Omental fat pad (tissue), 4 donors: ENCODE measurements around the gene CHRNB2. TPM values are rescaled to one million over a fixed set of nuclear protein-coding genes. Genes with fewer than 3 reads are reported as not detected.
A peak's percentile ranks its signal among the peaks of the same experiment; 100 is the strongest.

ENCODE experiments used
- ATAC-seq: fragments of 150-250 bp; one replicate; pipeline ENCODE4 v1.9.1; 2016; ENCODE audit warnings: mild to moderate bottlenecking, moderate library complexity; ENCODE audit not compliant: low FRiP score
- DNase-seq: peaks from one replicate; pipeline ENCODE4 v3.0.0-alpha.2; 2019; ENCODE audit warnings: low spot score
- total RNA-seq, 4 donors: library from RNA; depleted of rRNA; stranded (reverse); fragments of >200 nt; gene quantifications; one replicate each; pipeline ENCODE4 v1.1.0, GENCODE V29; 2016
- TF ChIP-seq, protein P1 (sequence below), 3 donors: fragments of 450-650 bp; IDR thresholded peaks; one replicate each; pipeline ENCODE4 v1.5.1; 2016 to 2017; ENCODE audit warnings: antibody characterized with exemption in 3 of 3, mild to moderate bottlenecking in 3 of 3, moderate library complexity in 2 of 3

CHRNB2 gene, protein sequence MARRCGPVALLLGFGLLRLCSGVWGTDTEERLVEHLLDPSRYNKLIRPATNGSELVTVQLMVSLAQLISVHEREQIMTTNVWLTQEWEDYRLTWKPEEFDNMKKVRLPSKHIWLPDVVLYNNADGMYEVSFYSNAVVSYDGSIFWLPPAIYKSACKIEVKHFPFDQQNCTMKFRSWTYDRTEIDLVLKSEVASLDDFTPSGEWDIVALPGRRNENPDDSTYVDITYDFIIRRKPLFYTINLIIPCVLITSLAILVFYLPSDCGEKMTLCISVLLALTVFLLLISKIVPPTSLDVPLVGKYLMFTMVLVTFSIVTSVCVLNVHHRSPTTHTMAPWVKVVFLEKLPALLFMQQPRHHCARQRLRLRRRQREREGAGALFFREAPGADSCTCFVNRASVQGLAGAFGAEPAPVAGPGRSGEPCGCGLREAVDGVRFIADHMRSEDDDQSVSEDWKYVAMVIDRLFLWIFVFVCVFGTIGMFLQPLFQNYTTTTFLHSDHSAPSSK
- total RNA-seq, result under 1 TPM in 3 of 4 donors, not detected in 1; 0.09 to 0.50 (median 0.12) TPM

DNA sequence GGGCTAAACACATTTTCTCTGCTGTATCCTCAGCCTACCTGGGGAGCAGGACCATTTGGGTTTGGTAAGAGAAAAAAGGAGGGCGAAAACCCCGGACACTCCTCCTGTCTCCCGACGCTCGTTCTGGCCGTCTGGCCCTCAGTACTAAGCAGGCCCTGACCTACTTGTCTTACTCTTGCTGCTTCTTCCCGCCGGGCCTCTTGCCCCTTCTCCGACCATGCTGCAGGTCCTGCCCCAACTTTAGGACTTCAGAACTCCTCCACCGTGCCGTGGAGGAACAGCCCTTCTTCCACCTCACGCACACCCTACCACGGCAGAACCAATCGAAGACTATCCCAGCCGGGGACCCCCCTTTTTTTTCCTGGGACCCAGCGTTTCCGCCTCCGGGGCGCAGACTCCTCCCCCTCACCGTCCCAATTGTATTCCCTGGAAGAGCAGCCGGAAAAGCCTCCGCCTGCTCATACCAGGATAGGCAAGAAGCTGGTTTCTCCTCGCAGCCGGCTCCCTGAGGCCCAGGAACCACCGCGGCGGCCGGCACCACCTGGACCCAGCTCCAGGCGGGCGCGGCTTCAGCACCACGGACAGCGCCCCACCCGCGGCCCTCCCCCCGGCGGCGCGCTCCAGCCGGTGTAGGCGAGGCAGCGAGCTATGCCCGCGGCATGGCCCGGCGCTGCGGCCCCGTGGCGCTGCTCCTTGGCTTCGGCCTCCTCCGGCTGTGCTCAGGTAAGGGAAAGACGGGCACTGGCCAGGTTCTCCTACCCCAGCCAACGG lies at the start of gene CHRNB2:
Gene CHRNB2, plus strand, starts transcription at position 393 of the 771 bp plus-strand sequence. Its CDS starts 267 bp downstream, at position 660.
- ATAC-seq (peak; percentile 88), DNase-seq (no peak)

DNA sequence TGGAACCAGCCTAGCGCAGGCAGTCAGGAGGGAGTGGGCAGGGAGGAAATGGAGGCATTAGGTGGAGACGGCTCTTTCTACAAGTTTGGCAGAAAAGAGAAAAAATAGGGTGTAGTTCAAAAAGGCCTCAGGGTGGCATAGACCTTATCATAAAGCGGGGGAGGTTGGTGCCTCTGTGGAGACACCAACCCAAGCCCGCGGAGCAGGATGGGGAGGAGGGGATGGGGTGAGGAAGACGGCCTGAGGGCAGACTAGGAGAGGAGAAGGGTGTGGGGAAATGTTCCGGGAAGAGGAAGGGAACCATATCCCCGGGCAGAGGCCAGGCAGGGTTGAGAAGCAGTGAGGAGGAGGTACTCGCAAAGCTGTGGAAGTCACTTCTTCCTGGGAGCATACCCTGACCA lies 48.0 kb upstream of the CHRNB2 start:
- TF ChIP-seq, protein P1, sequence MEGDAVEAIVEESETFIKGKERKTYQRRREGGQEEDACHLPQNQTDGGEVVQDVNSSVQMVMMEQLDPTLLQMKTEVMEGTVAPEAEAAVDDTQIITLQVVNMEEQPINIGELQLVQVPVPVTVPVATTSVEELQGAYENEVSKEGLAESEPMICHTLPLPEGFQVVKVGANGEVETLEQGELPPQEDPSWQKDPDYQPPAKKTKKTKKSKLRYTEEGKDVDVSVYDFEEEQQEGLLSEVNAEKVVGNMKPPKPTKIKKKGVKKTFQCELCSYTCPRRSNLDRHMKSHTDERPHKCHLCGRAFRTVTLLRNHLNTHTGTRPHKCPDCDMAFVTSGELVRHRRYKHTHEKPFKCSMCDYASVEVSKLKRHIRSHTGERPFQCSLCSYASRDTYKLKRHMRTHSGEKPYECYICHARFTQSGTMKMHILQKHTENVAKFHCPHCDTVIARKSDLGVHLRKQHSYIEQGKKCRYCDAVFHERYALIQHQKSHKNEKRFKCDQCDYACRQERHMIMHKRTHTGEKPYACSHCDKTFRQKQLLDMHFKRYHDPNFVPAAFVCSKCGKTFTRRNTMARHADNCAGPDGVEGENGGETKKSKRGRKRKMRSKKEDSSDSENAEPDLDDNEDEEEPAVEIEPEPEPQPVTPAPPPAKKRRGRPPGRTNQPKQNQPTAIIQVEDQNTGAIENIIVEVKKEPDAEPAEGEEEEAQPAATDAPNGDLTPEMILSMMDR (IDR thresholded peaks at IDR 0.05), result no peak
- peak; percentile 61 for ATAC-seq
- DNase-seq, result no peak

More for the DNA sequence above, at the start of gene CHRNB2:
- TF ChIP-seq, protein P1 (IDR thresholded peaks at IDR 0.05), result no peak

- DNase-seq (no peak), ATAC-seq (peak; percentile 63)
- TF ChIP-seq, protein P1 (IDR thresholded peaks at IDR 0.05), result no peak
Observed at GRCh38 chr1:154520333-154520732, 47.2 kb upstream of the CHRNB2 start.

DNA sequence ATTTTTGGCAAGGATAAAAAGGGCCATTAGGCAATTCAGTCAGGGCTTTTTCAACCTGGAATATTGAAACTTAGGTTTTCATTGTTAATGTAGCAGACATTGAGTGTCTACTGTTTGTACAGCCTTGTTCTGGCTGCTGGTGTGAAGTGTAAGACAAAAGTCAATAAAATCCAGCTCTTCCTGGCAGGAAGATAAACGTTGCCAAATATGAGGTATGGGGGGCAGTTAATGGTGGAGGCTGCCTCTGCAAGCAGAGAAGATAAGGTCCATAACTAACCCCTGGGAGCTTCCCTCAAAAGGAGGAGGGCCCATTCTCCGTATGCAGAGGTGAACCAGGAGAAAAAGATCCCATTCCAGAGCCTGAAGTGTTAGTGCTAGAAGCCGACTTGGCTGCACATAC lies 45.9 kb upstream of the CHRNB2 start:
- ATAC-seq, result no peak
- DNase-seq, result no peak
- TF ChIP-seq, protein P1 (IDR thresholded peaks at IDR 0.05), result no peak

GRCh38 chr1:154524881-154525280 lies 42.7 kb upstream of the CHRNB2 start:
- ATAC-seq (no peak), DNase-seq (no peak)
- TF ChIP-seq, protein P1 (IDR thresholded peaks at IDR 0.05), result no peak

GRCh38 chr1:154527192-154527591 lies 40.4 kb upstream of the CHRNB2 start:
- TF ChIP-seq, protein P1 (IDR thresholded peaks at IDR 0.05), result no peak
- no peak for DNase-seq
- no peak for ATAC-seq
